Bronchial epithelial cell (primary cell): ENCODE measurements around the gene PIAS3. TPM values are rescaled to one million over a fixed set of nuclear protein-coding genes. Genes with fewer than 3 reads are reported as not detected.
A peak's percentile ranks its signal among the peaks of the same experiment; 100 is the strongest.
"Not testable (repeated sequence)": the region's sequence is repeated elsewhere in the genome, so short reads cannot be mapped to it uniquely, and the experiment has no call there.

ENCODE experiments used
- DNase-seq: peaks from one replicate; pipeline ENCODE4 v3.0.0-alpha.2; 2010; ENCODE audit warnings: low read depth
- FAIRE-seq: peaks from 2 replicates; lab custom pipeline; 2011; peaks lifted over from hg19 to GRCh38; lab: Jason Lieb, UNC
- H3K27me3 ChIP-seq: 2 replicates; pipeline ENCODE4 v1.5.1; 2011; ENCODE audit warnings: low read length; ENCODE audit not compliant: control insufficient read depth, insufficient read depth
- H3K36me3 ChIP-seq: 2 replicates; pipeline ENCODE4 v1.5.1; 2011; ENCODE audit warnings: low read length; ENCODE audit not compliant: control insufficient read depth, insufficient read depth
- H3K4me3 ChIP-seq: 2 replicates; pipeline ENCODE4 v1.5.1; 2011; ENCODE audit warnings: mild to moderate bottlenecking, low read depth, low read length, control low read depth
- total RNA-seq: library from RNA; depleted of rRNA; stranded (reverse); fragments of >200 nt; gene quantifications from 2 replicates; pipeline ENCODE4 v1.2.1, GENCODE V29; 2014
- TF ChIP-seq, protein P1 (sequence below): IDR thresholded peaks from 2 replicates; pipeline ENCODE4 v1.5.1; 2011; ENCODE audit warnings: mild to moderate bottlenecking, moderate library complexity, low read length, control low read depth, inconsistent platforms; ENCODE audit not compliant: insufficient read depth, severe bottlenecking

The PIAS3 gene
- total RNA-seq, 1 donor from 2014 or later = 5.0 TPM

DNA sequence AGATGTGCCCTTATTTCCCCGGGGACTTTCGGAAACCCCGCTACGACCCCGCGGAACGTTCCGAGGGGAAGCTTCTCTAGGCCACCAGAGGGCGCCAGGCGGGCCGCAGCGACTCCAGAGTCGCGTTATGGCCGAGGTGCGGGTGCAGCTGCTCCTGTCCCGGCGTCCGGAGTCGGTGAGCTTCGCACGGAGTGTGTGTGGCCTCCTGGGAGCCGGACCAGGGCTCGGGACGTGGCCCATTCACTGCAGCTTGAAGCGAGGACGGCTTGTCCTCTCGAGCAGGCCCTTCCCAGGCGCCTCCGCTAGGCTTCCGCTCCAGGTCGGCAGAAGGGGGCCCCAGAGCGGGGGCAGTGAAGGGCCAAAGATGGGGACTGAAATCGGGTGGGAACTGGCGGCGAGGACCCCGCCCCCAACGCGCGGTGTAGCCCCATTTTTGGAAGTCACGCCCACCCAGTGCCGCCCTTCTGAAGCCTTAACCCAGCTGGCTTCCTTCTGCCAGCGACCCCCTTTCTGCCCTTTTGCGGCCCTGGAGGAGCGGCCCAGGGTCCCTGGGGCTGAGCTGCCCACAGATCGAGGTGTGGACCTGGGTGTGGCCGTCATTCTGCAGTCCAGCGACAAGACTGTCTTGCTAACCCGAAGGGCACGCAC is 13.2 kb downstream of the PIAS3 start, which contains the start of gene NUDT17:
NUDT17 (plus strand) TSS at position 117 of the 648 bp plus-strand sequence; CDS start at position 128, 11 bp downstream.
- Histone ChIP-seq H3K36me3 (peaks cover 20% of the 10 kb centered on the region), H3K27me3 (no peaks in the 10 kb centered on the region), H3K4me3 (peak within 1 kb of the TSS; percentile 48)
- FAIRE-seq (no peak), DNase-seq (peak; percentile 44)
- TF ChIP-seq, protein P1, sequence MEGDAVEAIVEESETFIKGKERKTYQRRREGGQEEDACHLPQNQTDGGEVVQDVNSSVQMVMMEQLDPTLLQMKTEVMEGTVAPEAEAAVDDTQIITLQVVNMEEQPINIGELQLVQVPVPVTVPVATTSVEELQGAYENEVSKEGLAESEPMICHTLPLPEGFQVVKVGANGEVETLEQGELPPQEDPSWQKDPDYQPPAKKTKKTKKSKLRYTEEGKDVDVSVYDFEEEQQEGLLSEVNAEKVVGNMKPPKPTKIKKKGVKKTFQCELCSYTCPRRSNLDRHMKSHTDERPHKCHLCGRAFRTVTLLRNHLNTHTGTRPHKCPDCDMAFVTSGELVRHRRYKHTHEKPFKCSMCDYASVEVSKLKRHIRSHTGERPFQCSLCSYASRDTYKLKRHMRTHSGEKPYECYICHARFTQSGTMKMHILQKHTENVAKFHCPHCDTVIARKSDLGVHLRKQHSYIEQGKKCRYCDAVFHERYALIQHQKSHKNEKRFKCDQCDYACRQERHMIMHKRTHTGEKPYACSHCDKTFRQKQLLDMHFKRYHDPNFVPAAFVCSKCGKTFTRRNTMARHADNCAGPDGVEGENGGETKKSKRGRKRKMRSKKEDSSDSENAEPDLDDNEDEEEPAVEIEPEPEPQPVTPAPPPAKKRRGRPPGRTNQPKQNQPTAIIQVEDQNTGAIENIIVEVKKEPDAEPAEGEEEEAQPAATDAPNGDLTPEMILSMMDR = peak; percentile 94

DNA sequence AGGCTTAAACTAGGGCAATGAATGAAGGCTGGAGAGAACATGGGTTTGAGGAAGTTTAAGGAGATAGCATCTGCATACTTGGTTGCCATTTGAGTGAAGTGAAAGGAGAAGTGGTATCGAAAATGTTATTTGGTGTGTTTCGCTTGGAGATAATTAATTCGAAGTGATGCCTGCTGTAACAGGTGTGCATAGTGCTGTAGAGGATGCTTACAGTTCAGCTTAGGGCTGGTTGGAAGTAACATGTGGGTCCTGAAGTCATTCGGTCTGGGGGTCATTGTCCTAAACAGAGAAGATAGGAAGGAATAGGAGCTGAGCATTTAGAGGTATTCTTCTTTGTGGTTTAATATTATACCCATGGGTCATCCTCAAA is 13.8 kb downstream of the PIAS3 start:
- Histone ChIP-seq H3K27me3 (no peaks in the 10 kb centered on the region), H3K4me3 (peak overlapping the region; percentile 48), H3K36me3 (peaks cover 15% of the 10 kb centered on the region)
- DNase-seq = no peak
- FAIRE-seq = no peak
- TF ChIP-seq, protein P1 = no peak

- DNase-seq (no peak), FAIRE-seq (no peak)
- H3K36me3 ChIP-seq = peaks cover 15% of the 10 kb centered on the region
- TF ChIP-seq, protein P1 = no peak
- H3K27me3 ChIP-seq = no peaks in the 10 kb centered on the region
- no peak overlapping the region for H3K4me3 ChIP-seq
Observed at GRCh38 chr1:145843031-145843430, 15.8 kb downstream of the PIAS3 start.

DNA sequence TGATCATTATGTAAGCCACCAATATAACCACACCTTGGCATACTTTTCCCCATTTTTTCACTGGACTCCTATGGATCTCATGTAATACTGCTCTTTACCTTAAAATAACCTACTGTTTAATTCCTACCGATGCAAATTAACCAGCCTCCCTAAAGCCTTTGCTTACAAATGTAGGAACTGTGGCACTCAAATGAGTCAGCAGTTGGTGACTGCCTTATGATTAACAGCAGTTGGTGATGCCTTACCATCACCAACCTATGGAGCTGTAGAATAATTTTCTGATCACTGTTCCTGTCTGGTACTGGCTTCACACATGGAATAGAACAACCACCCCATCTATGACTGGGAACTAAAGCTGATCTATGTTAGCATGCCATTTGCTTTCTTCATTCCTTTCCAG is 21.2 kb downstream of the PIAS3 start:
- FAIRE-seq = no peak
- H3K27me3 ChIP-seq = no peaks in the 10 kb centered on the region
- peak; percentile 39 for DNase-seq
- peaks cover 28% of the 10 kb centered on the region for H3K36me3 ChIP-seq
- no peak overlapping the region for H3K4me3 ChIP-seq
- TF ChIP-seq, protein P1 = no peak

DNA sequence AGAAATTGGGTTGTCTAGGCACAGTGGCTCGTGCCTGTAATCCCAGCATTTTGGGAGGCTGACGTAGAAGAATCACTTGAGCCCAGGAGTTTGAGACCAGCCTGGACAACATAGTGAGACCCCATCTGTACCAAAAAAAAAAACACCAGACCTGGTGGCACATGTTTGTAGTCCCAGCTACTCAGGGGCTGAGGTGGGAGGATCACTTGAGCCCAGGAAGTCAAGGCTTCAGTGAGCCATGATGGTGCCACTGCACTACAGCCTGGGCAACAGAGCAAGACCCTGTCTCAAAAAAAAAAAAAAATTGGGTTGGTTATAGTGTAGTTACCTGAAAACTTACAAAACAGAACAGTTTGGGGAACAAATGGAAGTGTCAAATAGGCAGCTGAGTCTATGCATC is 28.1 kb downstream of the PIAS3 start:
- not testable (repeated sequence) for H3K4me3 ChIP-seq, FAIRE-seq, H3K27me3 ChIP-seq, DNase-seq
- H3K36me3 ChIP-seq = peaks cover 27% of the 10 kb centered on the region

DNA sequence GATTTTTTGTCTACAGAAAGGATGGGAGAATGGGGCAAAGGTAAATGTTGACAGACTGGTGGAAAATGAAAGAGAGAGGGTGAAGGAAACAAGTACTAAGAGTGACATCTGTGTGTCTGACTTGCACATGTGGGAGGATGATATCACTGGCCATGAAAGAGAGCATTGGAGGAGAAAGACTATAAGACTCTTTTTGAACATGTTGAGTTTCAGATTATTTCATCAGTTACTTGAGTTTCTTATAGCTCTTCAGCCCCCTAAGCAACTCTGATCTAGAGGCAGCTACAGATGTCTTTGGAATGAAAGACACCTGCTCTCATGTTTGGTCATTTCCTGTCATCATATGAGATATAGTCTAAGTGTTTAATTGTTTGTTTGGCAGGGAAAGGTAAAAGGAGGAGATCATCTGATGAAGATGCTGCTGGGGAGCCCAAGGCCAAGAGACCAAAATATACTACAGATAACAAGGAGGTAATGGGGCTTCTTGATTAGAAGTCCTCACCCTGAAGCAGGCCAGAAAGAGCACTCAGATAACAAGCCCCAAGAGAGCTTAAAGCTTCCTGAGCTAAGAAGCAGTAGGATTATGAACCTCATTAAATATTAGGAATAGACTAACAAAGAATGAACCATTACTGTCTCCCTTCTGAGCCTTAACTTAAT is 30.4 kb downstream of the PIAS3 start:
- FAIRE-seq (no peak), DNase-seq (no peak)
- TF ChIP-seq, protein P1 = no peak
- Histone ChIP-seq H3K36me3 (peaks cover 27% of the 10 kb centered on the region), H3K27me3 (no peaks in the 10 kb centered on the region), H3K4me3 (no peak overlapping the region)
